Stimulated activated naive CD8-positive, alpha-beta T cell treated with anti-CD3 and anti-CD28 coated beads, Interleukin-15, amount 100 ng/mL, for 72 hours (primary cell): ENCODE data around the gene SULT2A1.
A peak's percentile ranks its signal among the peaks of the same experiment; 100 is the strongest.
"Not testable (repeated sequence)": the region's sequence is repeated elsewhere in the genome, so short reads cannot be mapped to it uniquely, and the experiment has no call there.

ENCODE experiments used
- ATAC-seq: fragments of 150-1000 bp; cut with Tn5 transposase; 2 replicates; pipeline ENCODE4 v1.10.0; 2021; ENCODE audit warnings: mild to moderate bottlenecking, moderate library complexity
- DNase-seq, 2 donors: peaks; one replicate each; pipeline ENCODE4 v3.0.0; 2021 to 2022
- H3K27ac Mint-ChIP-seq, 2 donors: one replicate each; pipeline ENCODE4 v1.8.0; 2022; ENCODE audit warnings: mild to moderate bottlenecking in 2 of 2, mixed read lengths in 2 of 2, moderate library complexity in 2 of 2
- H3K27me3 Mint-ChIP-seq: one replicate; pipeline ENCODE4 v1.8.0; 2022; ENCODE audit warnings: mixed read lengths
- H3K4me1 Mint-ChIP-seq: one replicate; pipeline ENCODE4 v1.8.0; 2022; ENCODE audit warnings: mild to moderate bottlenecking, mixed read lengths
- H3K4me3 Mint-ChIP-seq, 2 donors: one replicate each; pipeline ENCODE4 v1.8.0; 2022; ENCODE audit warnings: mild to moderate bottlenecking in 2 of 2, mixed read lengths in 2 of 2, moderate library complexity in 1 of 2
- H3K9me3 Mint-ChIP-seq, 2 donors: one replicate each; pipeline ENCODE4 v1.8.0; 2022; ENCODE audit warnings: mixed read lengths in 2 of 2

SULT2A1 gene, protein sequence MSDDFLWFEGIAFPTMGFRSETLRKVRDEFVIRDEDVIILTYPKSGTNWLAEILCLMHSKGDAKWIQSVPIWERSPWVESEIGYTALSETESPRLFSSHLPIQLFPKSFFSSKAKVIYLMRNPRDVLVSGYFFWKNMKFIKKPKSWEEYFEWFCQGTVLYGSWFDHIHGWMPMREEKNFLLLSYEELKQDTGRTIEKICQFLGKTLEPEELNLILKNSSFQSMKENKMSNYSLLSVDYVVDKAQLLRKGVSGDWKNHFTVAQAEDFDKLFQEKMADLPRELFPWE

GRCh38 chr19:47886010-47886559 is at the start of gene SULT2A1:
SULT2A1 (minus strand) TSS chr19:47886315; CDS start chr19:47886257, 58 bp downstream.
- DNase-seq (no peak), ATAC-seq (no peak)
- Mint-ChIP-seq H3K27me3 (peaks cover 15% of the 10 kb centered on the region), H3K27ac (no peak within 1 kb of the TSS), H3K4me3 (no peak within 1 kb of the TSS), H3K9me3 (no peaks in the 10 kb centered on the region), H3K4me1 (no peaks in the 10 kb centered on the region)

DNA sequence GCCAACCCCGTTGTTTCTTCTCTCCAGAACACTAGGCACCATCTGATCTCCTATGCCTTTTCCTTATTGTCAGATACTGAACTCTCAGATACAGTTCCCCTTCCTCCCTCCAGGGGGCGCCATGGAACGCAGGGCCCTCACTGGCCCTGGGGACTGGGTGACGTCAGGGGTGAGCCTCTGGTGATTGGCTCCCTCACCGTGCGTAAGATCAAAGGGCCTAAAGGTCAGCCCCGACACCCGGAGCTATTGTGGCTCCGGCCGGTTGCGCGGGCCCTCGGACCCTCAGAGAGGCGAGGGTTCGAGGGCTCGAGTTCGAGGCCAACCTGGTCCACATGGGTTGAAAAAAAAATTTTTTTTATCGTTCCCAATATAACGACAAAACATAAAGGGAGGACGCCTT is 42.5 kb upstream of the SULT2A1 start:
- not testable (repeated sequence) for ATAC-seq, H3K4me1 Mint-ChIP-seq, DNase-seq, H3K4me3 Mint-ChIP-seq, H3K27me3 Mint-ChIP-seq, H3K27ac Mint-ChIP-seq, H3K9me3 Mint-ChIP-seq

- H3K4me3 Mint-ChIP-seq = peak overlapping the region in 1 of 2 donors; percentile 44
- H3K27me3 Mint-ChIP-seq = not testable (repeated sequence)
- peak; percentile 98 for DNase-seq
These were observed 34.0 kb upstream of the SULT2A1 start for GRCh38 chr19:47920107-47920506.

GRCh38 chr19:47910191-47910590 is 24.1 kb upstream of the SULT2A1 start:
- ATAC-seq = not testable (repeated sequence)

More at GRCh38 chr19:47920107-47920506, 34.0 kb upstream of the SULT2A1 start:
- not testable (repeated sequence) for H3K9me3 Mint-ChIP-seq, H3K4me1 Mint-ChIP-seq, ATAC-seq, H3K27ac Mint-ChIP-seq

DNA sequence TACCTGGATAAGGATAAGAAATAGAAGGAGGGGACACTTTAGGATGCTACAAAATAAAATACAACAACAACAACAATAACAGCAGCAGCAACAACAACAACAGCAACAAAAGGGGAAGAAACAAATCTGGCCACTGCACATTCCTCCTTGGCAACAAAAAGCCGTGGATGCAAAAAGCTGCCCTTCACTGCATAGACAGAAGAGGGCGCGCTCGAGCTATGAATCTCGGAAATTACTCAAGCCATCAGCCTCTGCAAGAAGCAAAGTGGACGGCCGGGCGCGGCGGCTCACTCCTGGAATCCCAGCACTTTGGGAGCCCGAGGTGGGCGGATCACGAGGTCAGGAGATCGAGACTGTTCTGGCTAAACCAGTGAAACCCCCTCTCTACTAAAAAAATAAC is 23.2 kb upstream of the SULT2A1 start:
- not testable (repeated sequence) for H3K4me3 Mint-ChIP-seq, H3K27ac Mint-ChIP-seq, ATAC-seq, H3K27me3 Mint-ChIP-seq, H3K4me1 Mint-ChIP-seq, H3K9me3 Mint-ChIP-seq
- DNase-seq = peak; percentile 78 to 86

More at GRCh38 chr19:47910191-47910590, 24.1 kb upstream of the SULT2A1 start:
- not testable (repeated sequence) for H3K27ac Mint-ChIP-seq, H3K27me3 Mint-ChIP-seq, DNase-seq, H3K4me1 Mint-ChIP-seq, H3K4me3 Mint-ChIP-seq, H3K9me3 Mint-ChIP-seq

- Mint-ChIP-seq H3K4me3 (no peak overlapping the region), H3K9me3 (no peaks in the 10 kb centered on the region), H3K27ac (no peak overlapping the region), H3K27me3 (peaks cover 6% of the 10 kb centered on the region), H3K4me1 (no peaks in the 10 kb centered on the region)
- no peak for DNase-seq
- ATAC-seq = no peak
These were observed 15.3 kb upstream of the SULT2A1 start for GRCh38 chr19:47901370-47901769.

GRCh38 chr19:47899335-47899734 is 13.2 kb upstream of the SULT2A1 start:
- no peak overlapping the region for H3K27ac Mint-ChIP-seq
- H3K4me1 Mint-ChIP-seq = no peaks in the 10 kb centered on the region
- H3K9me3 Mint-ChIP-seq = no peaks in the 10 kb centered on the region
- H3K27me3 Mint-ChIP-seq = peaks cover 6% of the 10 kb centered on the region
- DNase-seq (no peak), ATAC-seq (no peak)
- no peak overlapping the region for H3K4me3 Mint-ChIP-seq

DNA sequence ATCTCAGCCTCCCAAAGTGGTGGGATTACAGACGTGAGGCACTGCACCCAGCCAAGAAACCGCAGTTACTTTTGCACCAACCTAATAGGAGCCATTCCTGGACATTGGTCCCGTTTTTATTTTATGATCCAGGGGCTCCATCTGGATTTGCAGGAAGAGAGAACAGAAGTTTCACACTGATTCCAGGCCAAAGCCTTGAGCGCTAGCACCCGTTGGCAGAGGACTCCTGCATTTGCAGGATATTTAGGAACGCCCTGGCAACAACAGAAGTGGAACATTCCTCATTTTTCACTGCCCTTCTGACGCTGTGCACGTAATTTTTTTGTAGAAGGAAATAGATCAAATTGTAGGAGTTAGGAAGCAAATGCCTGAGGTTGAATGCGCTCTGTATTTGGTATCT is 11.7 kb upstream of the SULT2A1 start:
- Mint-ChIP-seq H3K27me3 (peaks cover 6% of the 10 kb centered on the region), H3K4me3 (no peak overlapping the region), H3K9me3 (no peaks in the 10 kb centered on the region), H3K27ac (peak overlapping the region in 1 of 2 donors; percentile 27), H3K4me1 (no peaks in the 10 kb centered on the region)
- DNase-seq = no peak
- no peak for ATAC-seq

GRCh38 chr19:47896773-47897172 is 10.7 kb upstream of the SULT2A1 start:
- H3K27ac Mint-ChIP-seq = no peak overlapping the region
- H3K4me1 Mint-ChIP-seq = no peaks in the 10 kb centered on the region
- ATAC-seq (no peak), DNase-seq (no peak)
- no peak overlapping the region for H3K4me3 Mint-ChIP-seq
- peaks cover 6% of the 10 kb centered on the region for H3K27me3 Mint-ChIP-seq
- H3K9me3 Mint-ChIP-seq = peaks cover 0 to 8% of the 10 kb centered on the region in 2 donors

- ATAC-seq (no peak), DNase-seq (no peak)
- no peaks in the 10 kb centered on the region for H3K4me1 Mint-ChIP-seq
- no peak overlapping the region for H3K27ac Mint-ChIP-seq
- H3K9me3 Mint-ChIP-seq = peaks cover 0 to 8% of the 10 kb centered on the region in 2 donors
- H3K27me3 Mint-ChIP-seq = no peaks in the 10 kb centered on the region
- no peak overlapping the region for H3K4me3 Mint-ChIP-seq
These were observed 9.9 kb upstream of the SULT2A1 start for GRCh38 chr19:47896019-47896418.

GRCh38 chr19:47895165-47895782 is 9.2 kb upstream of the SULT2A1 start:
- no peaks in the 10 kb centered on the region for H3K4me1 Mint-ChIP-seq
- H3K4me3 Mint-ChIP-seq = no peak overlapping the region
- H3K27ac Mint-ChIP-seq = no peak overlapping the region
- ATAC-seq = no peak
- H3K27me3 Mint-ChIP-seq = no peaks in the 10 kb centered on the region
- peaks cover 0 to 8% of the 10 kb centered on the region in 2 donors for H3K9me3 Mint-ChIP-seq
- DNase-seq = no peak

- H3K27ac Mint-ChIP-seq = no peak overlapping the region
- ATAC-seq = no peak
- no peaks in the 10 kb centered on the region for H3K4me1 Mint-ChIP-seq
- no peaks in the 10 kb centered on the region for H3K27me3 Mint-ChIP-seq
- H3K4me3 Mint-ChIP-seq = no peak overlapping the region
- peaks cover 0 to 8% of the 10 kb centered on the region in 2 donors for H3K9me3 Mint-ChIP-seq
- no peak for DNase-seq
These were observed 6.0 kb upstream of the SULT2A1 start for GRCh38 chr19:47891923-47892666.

GRCh38 chr19:47891622-47891922 is 5.5 kb upstream of the SULT2A1 start:
- Mint-ChIP-seq H3K4me3 (no peak overlapping the region), H3K27ac (no peak overlapping the region), H3K27me3 (no peaks in the 10 kb centered on the region), H3K4me1 (no peaks in the 10 kb centered on the region), H3K9me3 (peaks cover 0 to 8% of the 10 kb centered on the region in 2 donors)
- ATAC-seq (no peak), DNase-seq (no peak)

DNA sequence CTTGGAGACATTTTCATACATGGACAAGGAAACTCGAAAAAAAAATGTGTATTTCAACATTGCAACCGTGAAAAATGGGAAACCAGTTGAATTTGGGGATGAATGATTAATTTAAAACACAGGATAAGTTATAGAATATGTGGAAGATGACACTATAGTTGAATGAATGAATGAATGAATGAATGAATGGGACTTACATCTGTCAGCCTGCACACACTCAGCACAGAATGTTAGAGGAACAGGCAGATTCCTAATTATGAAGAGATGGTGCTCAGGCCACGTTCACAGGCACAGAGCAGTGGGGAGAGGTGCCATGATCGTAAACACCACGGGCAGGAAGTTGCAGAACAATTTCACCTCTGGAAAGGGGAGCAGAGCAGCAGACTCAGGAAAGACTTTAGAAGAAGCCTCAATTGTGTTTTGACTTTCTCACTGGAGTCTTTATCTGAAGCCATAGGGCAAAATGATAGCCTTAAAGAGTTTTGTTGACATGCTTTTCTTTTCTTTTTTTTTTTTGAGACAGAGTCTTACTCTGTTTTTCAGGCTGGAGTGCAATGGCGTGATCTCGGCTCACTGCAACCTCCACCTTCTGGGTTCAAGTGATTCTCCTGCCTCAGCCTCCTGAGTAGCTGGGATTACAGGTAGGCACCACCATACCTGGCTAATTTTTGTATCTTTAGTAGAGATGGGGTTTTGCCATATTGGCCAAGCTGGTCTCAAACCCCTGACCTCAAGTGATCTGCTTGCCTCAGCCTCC is 4.9 kb upstream of the SULT2A1 start:
- DNase-seq = no peak
- H3K27ac Mint-ChIP-seq = no peak overlapping the region
- no peaks in the 10 kb centered on the region for H3K4me1 Mint-ChIP-seq
- H3K4me3 Mint-ChIP-seq = no peak overlapping the region
- H3K9me3 Mint-ChIP-seq = peaks cover 0 to 8% of the 10 kb centered on the region in 2 donors
- peaks cover 2% of the 10 kb centered on the region for H3K27me3 Mint-ChIP-seq
- no peak for ATAC-seq

DNA sequence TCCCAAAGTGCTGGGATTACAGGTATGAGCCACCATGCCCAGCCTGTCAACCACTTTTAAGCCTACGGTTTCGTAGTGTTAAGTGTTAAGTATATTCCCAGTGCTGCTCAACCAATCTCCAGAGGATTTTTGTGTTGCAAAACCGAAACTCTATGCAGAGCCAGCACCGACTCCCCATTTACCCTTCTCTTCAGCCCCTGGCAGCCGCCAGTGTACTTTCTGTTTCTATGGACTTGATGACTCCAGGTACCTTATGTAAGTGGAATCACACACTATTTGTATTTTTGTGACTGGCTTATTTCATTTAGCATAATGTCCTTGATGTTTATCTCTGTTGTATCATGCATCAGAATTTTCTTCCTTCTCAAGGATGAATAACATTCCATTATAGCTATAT is 1.1 kb downstream of the SULT2A1 start:
- Mint-ChIP-seq H3K4me3 (no peak overlapping the region), H3K27me3 (peaks cover 15% of the 10 kb centered on the region), H3K4me1 (no peaks in the 10 kb centered on the region), H3K27ac (no peak overlapping the region), H3K9me3 (no peaks in the 10 kb centered on the region)
- ATAC-seq (no peak), DNase-seq (no peak)
